ENCODE data around the gene TMEM141. TPM values are rescaled to one million over a fixed set of nuclear protein-coding genes. Genes with fewer than 3 reads are reported as not detected.

The TMEM141 gene
- polyA plus RNA-seq, 1 of the 3 experiments (the other 2 are of a cell fraction), result 112 TPM

GRCh38 chr9:136756836-136757235, 34.3 kb upstream of the TMEM141 start:
- Histone ChIP-seq H3K4me2 (no peak overlapping the region), H3K27ac (ENCODE audit: low read depth in 2 of 2, low read length in 1 of 2) (no peak overlapping the region), H2AFZ (ENCODE audit: low read depth) (no peak overlapping the region), H3K4me1 (ENCODE audit: control insufficient read depth in 1 of 2, insufficient read depth in 2 of 2, low read depth in 1 of 2, low read length in 1 of 2) (peaks cover 0 to 8% of the 10 kb centered on the region in 2 experiments; a peak in 1 of 4 replicates), H4K20me1 (ENCODE audit: insufficient read depth) (no peaks in the 10 kb centered on the region), H3K36me3 (replicated peaks in 1 of 2; ENCODE audit: control insufficient read depth in 1 of 2, insufficient read depth in 2 of 2, low read length in 1 of 2) (no peaks in the 10 kb centered on the region), H3K27me3 (ENCODE audit: insufficient read depth) (no peaks in the 10 kb centered on the region), H3K79me2 (ENCODE audit: insufficient read depth) (no peaks in the 10 kb centered on the region), H3K4me3 (ENCODE audit: low read depth in 2 of 2, low read length in 1 of 2) (no peak overlapping the region), H3K9me2 (no peaks in the 10 kb centered on the region), H3F3A (replicated peaks; ENCODE audit: insufficient read depth) (peaks cover 3% of the 10 kb centered on the region), H3K9ac (no peak overlapping the region), H3K9me3 (no peaks in the 10 kb centered on the region)
- TF ChIP-seq NRF1 (IDR thresholded peaks at IDR 0.05; ENCODE audit: low read depth, low read length) (no peak), EP300 (IDR thresholded peaks at IDR 0.05; ENCODE audit: borderline replicate concordance in 1 of 2, low read depth in 1 of 2, low read length in 1 of 2) (no peak), SIN3A (IDR thresholded peaks at IDR 0.05; ENCODE audit: borderline replicate concordance, low read depth, low read length) (no peak), ZBTB33 (IDR thresholded peaks at IDR 0.05; ENCODE audit: borderline replicate concordance, low read depth) (no peak), FOXM1 (IDR thresholded peaks at IDR 0.05; ENCODE audit: low read depth) (no peak), RCOR1 (IDR thresholded peaks at IDR 0.05; ENCODE audit: low read length) (no peak), FOXJ3 (CRISPR knock-in tag; IDR thresholded peaks at IDR 0.05) (no peak), MAX (IDR thresholded peaks at IDR 0.05; ENCODE audit: low read depth) (no peak), TCF12 (IDR thresholded peaks at IDR 0.05) (no peak), ELF1 (IDR thresholded peaks at IDR 0.05) (no peak), POLR2AphosphoS5 (IDR thresholded peaks at IDR 0.05; ENCODE audit: low read depth, low read length) (no peak), TAF1 (IDR thresholded peaks at IDR 0.05; ENCODE audit: borderline replicate concordance, low read depth, low read length) (no peak), TEAD4 (IDR thresholded peaks at IDR 0.05; ENCODE audit: borderline replicate concordance, insufficient read depth) (no peak)
- TF ChIP-seq, protein P1, sequence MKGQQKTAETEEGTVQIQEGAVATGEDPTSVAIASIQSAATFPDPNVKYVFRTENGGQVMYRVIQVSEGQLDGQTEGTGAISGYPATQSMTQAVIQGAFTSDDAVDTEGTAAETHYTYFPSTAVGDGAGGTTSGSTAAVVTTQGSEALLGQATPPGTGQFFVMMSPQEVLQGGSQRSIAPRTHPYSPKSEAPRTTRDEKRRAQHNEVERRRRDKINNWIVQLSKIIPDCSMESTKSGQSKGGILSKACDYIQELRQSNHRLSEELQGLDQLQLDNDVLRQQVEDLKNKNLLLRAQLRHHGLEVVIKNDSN (IDR thresholded peaks at IDR 0.05; ENCODE audit: borderline replicate concordance, low read depth), result no peak
- TF ChIP-seq, protein P2, sequence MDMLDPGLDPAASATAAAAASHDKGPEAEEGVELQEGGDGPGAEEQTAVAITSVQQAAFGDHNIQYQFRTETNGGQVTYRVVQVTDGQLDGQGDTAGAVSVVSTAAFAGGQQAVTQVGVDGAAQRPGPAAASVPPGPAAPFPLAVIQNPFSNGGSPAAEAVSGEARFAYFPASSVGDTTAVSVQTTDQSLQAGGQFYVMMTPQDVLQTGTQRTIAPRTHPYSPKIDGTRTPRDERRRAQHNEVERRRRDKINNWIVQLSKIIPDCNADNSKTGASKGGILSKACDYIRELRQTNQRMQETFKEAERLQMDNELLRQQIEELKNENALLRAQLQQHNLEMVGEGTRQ (IDR thresholded peaks at IDR 0.05; ENCODE audit: borderline replicate concordance, low read depth, low read length), result no peak
- 89% methylated on average over 10 of the region's 18 CpGs for WGBS (ENCODE audit: low lambda C conversion rate)
- DNase-seq, result no peak
- ChIA-PET POLR2A (no interaction called here), CTCF (interaction anchor here (1.5 to 2.4 kb wide), 3 partner anchors 11 to 81 kb away, joined by 5 to 22 read pairs (median 17); no protein-coding TSS in a partner anchor)
